ENCODE measurements around the gene PTPRT.

The PTPRT gene

DNA sequence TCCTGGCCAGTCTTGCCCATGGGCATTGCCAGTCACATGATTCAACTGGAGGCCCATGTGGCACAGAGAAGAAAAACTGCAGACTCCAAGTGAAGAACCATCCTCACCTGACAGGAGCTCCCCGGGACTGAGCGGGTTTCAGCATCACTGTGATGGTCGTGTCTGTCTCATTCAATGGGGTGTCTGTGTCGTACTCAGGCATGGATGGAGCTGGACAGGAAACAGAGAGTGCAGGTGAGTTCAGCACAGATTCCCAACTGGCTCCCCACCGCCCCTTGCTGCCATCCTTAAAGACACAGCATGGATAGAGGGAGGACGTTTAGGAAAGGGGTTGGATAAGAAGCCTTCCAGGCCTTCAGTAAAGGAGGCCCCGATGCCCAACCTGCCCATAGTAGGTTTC is 839.2 kb downstream of the PTPRT start:
- DNase-seq: no peak

DNA sequence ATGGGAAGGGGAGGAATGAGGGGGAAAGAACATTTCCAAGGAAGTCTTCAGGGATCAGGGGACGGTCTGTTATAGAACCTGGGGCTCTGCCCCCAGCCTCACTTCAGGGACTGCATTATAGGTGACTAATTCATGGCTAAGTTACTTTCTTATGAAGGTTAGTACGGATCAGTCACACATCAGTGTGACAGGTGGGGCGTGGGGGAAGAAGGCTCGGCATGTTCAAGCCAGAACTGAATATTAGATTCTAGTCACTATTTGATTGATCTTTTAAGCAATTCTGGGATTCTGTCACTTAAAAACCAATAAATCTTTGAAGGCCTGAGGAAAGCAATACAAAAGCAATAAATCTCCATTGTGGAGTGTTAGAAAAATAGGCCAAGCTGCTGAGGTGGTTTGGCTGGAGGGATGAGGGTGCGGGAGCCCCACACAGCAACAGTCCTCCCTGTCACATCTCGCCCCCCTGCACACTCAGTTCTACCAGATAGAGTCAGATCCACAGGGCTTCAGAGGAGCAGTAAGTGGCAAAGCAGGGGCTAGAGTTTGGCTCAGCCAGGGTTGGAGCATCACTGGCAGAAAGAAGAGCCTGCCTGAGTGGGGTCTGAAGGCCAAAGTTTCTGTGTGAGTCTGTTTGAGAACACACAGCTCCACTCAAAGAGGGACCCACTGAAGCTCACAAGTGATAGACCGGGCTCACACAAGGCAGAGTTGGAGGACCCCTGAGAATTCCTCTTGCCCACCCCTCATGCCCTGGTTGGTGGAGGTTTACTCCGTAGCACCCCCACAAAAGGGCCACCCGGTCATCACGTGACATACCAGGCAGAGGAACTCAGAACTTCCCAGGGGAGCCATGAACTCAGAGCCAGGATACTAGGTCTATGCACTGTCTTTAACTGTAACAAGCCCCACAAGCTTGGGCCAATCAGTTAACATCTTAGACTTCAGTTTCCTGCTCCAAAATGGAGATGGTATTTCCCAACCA is 843.2 kb downstream of the PTPRT start:
- DNase-seq: no peak

- DNase-seq: no peak
Measured at GRCh38 chr20:42341654-42342053, 848.1 kb downstream of the PTPRT start.

DNA sequence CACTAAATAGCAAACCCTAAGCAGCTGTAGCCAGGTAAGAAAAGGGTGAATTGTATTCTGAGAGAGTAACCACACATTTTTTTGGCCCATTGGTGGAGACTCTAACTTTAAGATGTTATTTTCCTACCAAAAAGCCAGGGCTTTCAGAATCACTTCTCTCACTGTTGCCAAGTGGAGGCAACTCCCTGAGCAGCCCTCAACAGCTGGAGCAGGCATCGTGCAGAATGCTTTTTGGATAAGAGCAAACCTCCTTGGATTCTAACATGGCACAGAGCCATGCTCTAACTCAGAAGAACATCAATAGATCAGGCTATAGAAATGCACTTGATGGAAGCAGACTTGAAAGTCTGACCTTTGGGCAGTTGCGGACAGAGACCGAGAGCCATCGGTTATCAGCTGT is 849.3 kb downstream of the PTPRT start:
- no peak for DNase-seq

GRCh38 chr20:42338294-42339201 is 851.2 kb downstream of the PTPRT start:
- no peak for DNase-seq

DNA sequence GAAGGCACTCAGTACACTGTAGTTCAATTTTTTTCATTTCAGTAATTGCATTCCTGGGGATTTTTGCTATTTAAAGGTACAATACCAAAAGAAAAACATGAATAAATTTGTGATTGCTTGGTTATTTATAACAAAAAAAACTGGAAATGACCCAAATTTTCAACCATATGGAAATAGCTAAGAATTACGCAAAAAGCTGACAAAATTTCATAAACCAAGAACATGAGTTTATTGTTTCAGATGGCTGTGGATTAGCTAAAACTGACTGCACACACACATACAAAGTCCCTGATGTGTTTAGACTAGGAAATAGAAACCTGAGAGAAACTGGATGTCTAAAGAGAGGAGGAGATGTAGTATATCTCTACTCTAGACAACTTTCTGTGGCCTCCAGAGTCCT is 853.1 kb downstream of the PTPRT start:
- no peak for DNase-seq

DNA sequence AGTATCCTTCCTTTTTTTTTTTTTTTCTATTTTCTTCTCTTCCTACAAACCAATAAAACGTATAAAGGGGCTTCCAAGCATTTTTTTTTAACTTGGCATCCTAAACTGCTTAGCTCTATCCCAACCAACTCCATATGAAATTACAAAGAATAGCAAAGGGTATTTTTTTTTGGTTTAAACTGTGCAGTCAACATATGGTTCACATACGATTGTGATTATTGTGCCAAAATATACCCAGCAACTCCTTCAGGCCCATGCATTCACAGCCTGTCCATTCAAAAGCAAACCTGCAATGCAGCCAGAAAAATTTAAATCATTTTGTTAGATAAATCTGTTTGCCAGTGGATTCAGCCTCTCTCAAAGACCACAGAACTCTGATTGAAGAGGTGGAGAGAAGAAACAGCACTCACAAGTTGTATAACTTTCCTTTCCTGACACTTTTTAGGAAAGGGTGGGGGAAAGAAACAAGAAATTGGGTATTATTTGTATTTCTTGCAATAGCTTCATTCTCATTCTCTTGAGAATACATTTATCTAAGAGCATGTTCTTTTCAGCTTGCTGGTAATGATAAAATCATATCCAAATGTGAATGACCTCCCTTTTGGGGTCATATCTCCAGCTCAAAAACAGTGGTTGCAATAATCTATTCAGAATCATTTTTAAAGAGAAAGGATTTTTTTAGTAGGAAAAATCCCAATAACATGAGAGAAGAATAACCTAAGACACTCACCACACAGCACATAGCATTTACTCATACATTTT is 870.3 kb downstream of the PTPRT start:
- DNase-seq: no peak

- DNase-seq: no peak
Measured at GRCh38 chr20:42313704-42314103, 876.0 kb downstream of the PTPRT start.

DNA sequence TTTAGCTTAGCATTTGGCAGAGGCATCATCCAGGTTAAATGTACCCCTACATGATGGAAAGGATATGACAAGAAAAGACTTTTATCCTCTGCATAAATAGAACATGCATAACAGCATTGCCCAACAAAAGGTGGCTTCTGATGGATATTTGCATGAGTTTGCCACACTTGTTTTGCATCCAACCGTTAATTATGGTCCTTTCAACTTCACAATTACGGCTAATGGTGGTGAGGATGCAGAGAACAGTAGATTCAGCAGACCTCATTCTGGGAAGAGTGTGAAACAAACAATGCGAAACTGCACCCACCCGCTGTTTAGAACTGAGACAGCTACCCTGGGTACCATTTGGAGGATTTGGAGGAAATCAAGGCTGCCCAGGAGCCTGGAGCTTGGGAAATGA is 880.7 kb downstream of the PTPRT start:
- DNase-seq: no peak

- no peak for DNase-seq
Measured at GRCh38 chr20:42308171-42308570, 881.5 kb downstream of the PTPRT start.

DNA sequence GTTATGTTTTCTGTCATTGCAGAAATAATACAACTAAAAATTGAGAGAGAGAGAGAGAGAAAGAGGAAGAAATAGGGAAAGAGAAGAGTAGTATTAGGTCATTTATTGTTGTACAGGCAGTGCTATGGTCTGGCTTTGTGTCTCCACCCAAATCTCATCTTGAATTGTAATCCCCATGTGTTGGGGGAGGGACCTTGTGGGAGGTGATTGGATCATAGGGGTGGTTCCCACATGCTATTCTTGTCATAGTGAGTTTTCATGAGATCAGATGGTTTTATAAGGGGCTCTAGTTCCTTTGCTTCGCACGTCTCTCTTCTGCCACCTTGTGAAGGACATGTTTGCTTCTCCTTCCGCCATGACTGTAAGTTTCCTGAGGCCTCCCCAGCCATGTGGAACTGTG is 894.1 kb downstream of the PTPRT start:
- DNase-seq: no peak

DNA sequence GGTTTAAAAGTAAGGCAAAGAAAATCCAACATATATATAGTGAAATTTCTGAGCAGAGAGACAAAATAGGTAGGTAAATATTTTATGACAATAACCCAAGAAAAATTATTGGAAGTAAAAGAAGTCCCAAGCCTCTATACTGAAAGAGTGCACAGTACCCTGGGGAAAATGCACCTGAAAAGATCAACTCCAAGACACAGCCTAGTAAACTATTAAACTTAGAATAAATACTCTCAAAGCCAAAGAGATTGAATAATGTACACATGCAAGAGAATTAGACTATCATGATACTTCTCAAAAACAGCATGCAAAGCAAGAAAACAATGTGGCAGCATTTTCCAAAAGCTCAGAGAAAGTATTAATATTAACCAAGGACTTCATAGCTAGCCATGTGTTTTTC is 894.7 kb downstream of the PTPRT start:
- DNase-seq: no peak

DNA sequence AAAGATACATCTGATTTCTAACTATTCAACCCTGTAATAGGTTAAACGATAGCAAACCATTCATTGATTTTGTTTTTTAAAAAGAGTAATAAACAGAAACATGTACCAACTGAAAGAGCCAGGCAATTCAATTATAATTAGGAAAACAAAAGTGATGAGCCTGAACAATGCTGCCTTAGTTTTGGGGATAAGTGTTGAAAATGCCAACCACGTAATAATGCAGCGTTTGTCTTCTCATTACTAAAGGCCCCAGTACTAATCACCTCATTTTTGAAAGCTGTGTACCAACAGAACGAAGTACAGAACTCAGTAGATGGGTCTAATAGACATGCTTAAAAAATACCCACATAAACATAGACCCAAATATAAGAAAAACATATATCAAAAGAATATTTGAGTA is 907.9 kb downstream of the PTPRT start:
- no peak for DNase-seq

GRCh38 chr20:42276718-42277602 is 912.7 kb downstream of the PTPRT start:
- DNase-seq: no peak

- DNase-seq: no peak
Measured at GRCh38 chr20:42274986-42275385, 914.7 kb downstream of the PTPRT start.

DNA sequence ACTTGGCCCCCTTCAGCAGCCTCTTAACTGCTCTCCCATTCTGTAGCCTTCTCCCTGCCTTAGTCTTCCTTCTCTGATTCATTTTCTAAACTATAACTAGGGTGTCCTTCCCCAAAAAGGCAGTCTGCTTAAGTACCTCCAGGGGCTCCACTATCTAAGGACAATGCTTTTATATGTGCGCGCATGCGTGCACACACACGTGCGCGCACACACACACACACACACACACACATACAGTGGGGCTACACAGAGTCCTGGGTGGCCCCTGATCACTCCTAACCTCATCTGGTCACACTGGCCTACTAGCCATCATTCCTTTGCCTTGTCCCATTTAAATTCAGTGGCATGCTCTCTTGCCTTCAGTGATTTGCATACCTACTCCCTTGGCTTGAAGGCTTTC is 917.2 kb downstream of the PTPRT start:
- no peak for DNase-seq

DNA sequence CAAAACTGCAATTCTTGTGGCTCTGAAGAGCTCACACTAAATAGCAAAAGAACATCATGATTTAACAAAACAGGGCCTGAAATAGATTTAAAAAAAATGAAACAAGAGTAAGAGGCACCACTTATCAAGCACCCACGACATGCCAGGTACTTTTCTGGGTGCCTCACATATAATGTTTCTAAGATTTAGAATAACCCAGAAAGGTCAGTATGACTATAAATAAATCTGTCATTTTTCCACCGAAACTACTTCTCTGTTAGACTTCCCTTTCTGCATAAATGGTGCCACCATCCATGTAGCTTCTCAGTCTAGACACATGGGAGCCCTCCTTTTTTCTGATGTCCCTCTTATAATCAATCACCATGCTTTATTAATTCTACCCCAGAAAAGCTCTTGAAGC is 919.2 kb downstream of the PTPRT start:
- no peak for DNase-seq

- DNase-seq: no peak
Measured at GRCh38 chr20:42267793-42268384, 921.8 kb downstream of the PTPRT start.

GRCh38 chr20:42261766-42262270 is 927.9 kb downstream of the PTPRT start:
- DNase-seq: no peak

GRCh38 chr20:42260184-42260583 is 929.5 kb downstream of the PTPRT start:
- DNase-seq: no peak

DNA sequence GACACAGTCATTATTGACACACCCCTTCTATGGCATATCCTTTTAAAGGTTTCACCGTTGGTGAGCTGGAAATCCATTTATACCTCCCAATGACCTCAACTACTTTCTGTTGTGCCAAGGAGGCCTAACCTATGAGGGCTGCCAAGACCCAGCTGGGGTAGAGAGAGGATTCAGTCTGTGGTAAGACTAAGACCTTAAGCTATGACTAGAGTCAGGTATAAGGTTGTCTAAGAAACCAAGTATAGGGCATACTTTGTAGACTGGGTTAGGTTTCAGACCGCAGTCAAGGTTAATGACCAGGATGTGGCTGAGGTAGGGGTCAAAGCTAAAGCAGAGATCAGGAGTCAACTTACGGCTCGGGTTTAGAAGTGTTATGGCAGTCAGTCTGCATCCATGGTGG is 930.3 kb downstream of the PTPRT start:
- no peak for DNase-seq

Data from NCI-H2081 treated with DMSO at 0.1 percent for 48 hours (cell line).